MV-4-11 (cell line): Measurements from ENCODE around the gene CCN5.

Experiments
- DNase-seq: peaks from one replicate; lab custom pipeline; 2025; lab: John Stamatoyannopoulos, UW

CCN5 gene

DNA sequence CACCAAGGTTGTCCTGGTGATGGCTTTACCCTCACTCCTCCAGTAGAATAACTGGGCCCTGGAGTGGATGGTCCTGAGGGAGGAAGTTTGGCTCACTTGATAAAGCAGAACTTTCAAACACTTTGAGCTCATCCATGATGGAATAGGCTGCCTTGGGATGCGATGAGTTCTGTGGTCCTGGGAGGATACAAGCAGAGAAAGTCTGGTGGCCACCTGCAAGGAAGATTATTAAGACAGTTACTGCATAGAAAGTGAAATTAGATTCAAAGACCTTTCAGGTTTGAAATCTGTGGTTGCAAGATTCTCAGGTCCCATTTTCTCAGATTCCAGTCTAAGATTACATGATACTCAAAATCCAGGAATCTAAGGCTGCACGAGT lies 19.9 kb upstream of the CCN5 start:
- no peak for DNase-seq

DNA sequence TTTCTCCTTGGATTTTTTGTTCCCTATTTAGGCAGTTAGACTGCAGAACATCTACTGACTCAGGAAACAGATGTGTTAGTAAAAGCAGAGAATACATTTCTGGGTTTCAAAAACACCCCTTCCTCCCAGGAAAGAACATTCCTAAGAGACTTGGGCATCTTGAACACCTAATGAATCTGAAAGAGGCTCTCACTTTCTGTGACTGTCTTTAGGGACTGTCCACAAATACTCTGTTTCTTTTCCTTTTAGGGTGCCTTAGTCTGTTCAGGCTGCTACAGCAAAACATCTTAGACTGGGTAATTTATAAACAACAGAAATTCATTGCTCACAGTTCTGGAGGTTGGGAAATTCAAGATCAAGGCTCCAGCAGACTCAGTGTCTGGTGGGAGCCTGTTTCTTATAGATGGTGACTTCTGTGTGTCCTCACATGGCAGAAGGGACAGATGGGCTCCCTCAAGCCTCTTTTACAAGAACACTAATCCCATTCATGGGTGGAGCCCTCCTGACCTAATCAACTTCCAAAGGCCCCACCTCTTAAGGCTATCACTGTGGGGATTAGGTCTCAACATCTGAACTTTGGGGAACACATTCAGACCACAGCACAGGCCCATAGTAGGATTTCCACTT lies 19.4 kb upstream of the CCN5 start:
- DNase-seq = no peak

DNA sequence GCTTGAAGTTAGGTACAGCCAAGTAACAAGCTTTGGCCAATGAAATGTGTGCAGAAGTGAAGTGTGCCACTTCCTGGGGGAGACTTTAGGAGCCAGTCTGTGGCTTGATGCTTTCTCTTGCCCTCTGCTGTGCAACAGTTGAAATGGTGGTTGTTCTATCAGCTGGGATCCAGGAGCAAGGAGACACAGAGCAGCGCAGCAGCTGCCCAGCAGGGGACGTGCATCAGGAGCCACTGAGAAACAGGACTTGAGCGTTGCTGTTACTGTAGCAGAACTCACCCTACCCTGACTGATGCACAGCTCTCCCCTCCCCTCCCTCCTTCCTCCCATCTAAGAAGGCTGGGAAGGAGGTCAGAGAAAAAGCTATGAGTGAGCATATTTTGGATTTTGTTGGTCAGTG lies 18.9 kb upstream of the CCN5 start:
- peak; percentile 7 for DNase-seq

DNA sequence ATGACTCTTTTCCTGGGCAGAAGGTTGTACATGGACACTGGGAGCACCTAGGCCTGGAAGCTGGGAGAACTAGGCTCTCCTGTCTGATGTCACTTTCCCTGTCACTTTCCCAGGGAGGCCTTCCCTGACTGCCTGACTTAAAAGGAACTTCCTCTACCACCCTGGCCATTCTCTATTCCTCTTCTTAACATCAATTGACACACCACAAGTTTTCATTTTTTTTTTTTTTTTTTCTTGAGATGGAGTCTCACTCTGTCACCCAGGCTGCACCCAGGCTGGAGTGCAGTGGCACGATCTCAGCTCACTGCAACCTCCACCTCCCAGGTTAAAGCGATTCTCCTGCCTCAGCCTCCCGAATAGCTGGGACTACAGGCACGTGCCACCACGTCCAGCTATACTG lies 18.1 kb upstream of the CCN5 start:
- DNase-seq = peak; percentile 67

DNA sequence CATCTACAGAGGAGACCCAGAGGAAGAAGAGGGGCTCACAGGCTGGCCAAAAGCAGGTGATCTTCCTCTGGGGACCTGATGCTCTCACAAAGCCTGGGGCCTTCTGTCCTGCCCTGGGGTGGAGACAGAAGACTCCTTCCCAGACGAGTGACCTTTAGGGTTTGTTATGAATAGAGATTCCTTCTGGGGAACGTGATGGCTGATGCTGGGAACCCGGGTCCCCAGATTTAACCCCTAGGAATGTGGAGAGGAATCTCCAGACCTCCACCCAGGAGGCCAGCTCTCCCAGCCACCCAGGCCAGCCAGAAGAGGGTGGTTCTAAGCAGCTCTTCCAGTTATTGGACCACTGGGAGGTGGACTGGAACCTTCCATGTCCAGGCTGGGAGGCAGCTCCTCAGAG lies 16.8 kb upstream of the CCN5 start:
- no peak for DNase-seq

DNA sequence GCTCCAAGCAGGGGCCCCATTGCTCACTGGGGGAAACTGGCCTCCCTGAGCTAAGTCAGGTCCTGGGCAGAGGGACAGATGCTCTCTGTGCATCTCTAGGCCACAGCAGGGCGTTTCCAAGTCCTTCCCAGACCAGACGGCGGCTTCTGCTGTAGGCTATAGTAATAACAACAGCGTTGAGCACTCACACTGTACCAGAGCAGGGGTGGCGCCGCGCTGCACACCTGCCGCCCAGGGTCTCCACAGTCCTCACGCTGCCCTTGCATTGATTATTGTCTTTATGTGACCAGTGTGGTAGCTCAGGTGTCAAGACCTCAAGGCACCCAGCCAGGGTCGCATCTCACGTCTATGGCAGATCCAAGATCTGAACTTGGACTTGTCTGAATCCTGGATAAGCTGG lies 14.9 kb upstream of the CCN5 start:
- no peak for DNase-seq

DNA sequence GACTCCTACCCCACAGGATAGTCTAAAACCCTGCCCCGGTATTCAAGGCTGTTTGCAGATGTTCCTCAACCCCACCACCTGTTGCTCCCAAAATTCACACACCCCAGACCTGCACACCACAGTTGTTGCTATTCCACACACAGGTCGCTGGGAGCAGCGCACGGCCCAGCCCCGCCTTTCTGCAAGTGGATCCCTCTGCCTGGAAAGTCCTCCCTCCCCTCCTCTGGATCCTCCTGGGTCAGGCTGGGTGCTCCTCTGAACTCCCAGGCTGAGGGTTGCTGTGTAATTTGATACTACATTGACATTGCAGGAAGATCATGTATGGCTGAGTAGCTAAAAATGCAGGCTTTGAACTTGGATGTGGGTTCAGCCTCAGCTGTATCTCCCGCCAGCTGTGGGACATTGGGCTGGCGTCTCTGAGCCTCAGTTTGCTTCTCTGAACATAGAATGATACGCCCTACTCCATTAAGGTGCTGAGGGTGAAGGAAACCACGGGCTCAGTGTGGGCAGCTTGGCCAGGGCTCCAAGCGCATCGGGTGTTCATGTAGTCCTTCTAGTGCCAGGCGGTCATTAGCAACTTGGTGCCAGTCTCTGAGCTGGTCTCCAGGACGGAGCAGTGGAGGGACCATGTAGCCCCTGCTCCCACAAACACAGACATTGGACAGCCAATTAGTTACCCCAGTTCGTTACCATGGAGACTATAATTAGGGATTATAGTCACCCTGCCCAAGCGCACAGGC lies 13.9 kb upstream of the CCN5 start:
- DNase-seq = no peak

DNA sequence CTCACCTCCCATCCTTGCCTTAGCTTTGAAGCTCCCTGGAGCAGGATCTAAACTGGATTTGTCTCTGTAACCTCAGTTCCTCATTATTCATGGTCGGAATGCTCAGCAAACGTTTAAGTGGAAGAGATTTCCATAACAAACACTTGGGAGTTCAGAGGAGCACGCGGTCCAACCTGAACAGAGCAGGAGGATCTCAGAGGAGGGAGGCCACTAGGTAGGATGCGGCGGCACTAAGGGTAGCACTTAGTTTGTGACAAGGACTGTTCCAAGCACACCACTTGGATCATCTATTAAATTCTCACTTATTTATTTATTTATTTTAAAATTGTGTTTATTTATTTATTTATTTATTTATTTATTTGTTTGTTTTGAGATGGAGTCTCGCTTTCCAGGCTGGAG lies 13.3 kb upstream of the CCN5 start:
- no peak for DNase-seq

DNA sequence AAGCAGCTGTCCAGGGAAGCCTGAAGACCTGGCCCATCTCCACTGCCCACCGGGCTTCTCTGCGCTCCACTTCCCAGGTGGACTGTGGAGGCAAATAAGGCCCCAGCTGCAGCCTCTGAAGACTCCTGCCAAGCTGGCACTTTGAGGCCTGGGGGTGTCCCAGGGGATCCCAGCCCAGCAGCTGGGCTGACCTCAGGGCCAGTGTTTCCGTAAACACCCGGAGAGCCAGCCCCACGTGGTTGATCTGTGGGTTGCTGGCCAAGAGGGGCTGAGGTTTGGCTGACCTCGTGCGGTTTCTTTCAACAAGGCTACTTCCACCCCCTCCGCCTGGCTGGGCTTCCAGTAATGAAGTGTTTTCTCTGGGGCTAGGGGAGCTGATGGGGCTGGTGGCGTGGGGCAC lies 12.4 kb upstream of the CCN5 start:
- DNase-seq = peak; percentile 80

DNA sequence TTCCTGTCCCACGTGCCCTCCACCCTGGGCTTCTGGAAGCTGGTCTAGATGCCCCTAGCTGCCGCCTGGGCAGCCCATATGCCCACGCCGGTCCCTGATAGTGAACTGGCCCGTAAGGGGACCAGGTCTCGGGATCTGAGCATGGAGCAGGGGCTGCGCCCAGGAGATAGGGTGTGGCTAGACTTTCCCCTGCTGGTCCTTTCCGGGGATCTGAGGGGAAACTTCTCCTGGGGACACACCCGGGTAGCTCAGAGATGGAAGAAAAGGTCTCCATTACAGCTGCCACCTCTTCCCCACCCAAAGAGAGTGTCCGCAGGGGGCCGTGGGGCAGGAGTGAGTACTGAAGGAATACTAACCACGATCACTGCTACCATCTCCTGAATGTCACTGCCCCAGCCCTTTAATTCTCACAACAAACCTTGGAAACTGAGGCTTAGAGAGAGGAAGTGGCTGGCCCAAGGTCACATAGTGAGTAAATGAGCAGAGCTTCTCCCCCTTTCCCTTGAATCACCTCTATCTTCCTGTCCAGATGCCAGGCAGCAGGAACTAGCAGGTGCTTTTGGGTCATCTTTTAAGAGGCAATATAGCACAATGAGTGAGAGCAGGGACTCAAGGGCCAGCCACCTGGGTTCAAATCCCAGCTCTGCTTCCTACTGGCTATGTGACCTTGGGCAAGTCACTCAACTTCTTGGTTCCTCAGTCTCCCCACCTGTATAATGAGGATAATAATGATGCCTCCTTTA lies 11.8 kb upstream of the CCN5 start:
- no peak for DNase-seq

DNA sequence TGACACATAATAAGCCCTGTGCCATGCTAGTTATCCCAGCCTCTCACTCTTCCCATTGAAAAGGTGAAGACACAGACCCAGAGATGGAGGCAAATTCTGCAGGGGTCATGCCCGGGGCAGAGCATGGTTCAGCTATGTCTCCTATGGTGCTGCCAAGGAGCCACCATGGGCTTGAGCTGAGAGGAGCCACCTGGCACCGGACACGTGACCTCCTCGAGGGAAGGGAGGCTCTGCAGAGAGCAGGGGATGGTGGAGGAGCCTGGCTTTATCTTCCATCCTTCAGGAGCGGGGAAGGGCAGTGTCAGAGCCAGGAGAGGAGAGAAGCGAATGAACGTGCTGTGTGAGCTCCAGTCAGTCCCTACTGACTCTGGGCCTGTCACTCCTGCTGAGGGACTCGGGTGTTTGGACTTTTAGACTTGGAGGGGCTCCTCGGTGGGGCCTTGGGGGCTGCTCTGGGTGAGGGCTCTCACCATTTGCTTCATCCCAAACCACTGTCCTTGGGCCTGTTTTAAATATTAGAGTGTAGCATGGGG lies 11.1 kb upstream of the CCN5 start:
- DNase-seq = no peak

DNA sequence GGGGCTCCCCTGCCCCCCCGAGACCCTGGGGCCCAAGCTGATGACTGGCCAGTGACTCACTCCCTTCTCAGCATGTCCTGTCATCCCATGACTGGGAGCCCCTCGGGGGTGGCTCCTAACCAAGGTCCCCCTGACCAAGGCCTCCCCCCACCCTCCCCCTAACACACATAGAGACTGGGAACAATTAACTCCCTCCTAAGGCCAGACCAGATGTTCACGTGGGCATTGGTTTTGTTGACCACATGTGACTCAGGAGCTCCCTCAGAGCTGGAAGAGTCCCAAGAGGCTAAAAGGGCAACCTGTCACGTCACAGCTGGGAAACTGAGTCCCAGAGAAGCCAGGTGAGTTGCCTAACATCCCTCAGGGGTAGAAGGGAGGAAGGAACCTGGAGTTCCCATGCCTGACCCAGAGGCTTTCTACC lies 10.6 kb upstream of the CCN5 start:
- DNase-seq = no peak

DNA sequence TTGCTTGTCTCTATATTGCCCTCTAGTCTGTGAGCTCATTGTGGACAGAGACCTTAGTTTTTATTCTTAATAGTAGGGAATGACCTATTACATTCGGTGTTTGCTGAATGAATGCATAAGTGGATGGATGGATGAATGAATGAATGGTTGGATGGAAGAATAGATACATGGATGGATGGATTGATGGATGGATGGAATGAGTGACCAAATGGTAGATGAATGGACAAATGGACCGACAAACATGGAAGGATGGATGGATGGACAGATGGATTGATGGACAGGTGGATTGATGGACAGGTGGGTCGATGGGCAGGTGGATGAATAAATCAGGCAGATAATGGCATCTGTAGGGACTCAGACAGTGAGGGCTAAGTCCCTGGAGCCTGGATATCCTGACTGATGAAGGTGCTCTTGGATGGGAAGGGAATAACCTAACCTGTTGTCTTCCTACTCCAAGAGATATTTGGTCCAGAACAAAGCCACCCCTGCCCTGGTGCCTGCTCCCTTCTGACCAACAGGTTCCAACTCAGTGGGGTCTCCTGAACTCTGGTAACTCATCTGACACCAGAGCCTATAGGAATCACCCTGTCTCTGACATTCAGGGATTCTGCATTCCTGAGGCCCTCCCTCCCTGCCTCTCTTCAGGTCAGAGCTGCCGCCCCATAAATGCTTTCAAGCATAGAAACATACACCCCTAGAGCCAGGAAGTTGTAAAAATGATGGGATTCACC lies 9.6 kb upstream of the CCN5 start:
- no peak for DNase-seq

DNA sequence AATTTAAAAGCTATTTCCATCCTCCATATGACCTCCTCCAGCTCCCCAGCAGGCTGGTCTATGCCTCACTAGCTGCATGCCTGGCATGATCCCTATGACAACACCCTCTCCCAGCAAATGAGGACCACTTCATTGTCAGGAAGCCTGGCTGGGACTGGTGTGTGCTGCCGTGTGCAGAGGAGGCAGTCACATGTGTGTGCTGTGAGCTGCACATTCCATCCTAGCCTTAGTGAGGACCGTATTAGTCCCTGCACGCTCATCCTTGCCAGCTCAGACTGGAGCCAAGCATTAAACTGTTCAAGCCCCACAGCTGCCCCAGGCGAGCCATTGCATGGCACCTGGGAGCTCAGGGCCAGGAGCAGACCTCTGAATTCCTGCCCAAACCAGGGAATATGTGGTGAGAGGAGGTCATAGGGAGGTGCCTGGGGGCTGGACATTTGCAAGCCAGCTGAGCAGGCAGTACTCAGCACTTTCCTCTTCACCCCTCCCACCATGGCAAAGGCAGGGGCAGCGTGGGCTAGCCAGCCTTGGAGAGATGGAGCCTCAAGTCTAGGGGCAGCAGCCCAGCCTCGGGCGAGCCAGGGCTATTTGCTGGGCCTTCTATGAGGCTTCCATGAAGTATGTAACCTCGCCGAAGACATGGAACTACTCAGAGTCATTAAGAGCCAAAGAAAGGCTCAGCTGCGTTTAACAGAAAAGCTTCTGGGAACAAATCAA lies 8.7 kb upstream of the CCN5 start:
- no peak for DNase-seq

DNA sequence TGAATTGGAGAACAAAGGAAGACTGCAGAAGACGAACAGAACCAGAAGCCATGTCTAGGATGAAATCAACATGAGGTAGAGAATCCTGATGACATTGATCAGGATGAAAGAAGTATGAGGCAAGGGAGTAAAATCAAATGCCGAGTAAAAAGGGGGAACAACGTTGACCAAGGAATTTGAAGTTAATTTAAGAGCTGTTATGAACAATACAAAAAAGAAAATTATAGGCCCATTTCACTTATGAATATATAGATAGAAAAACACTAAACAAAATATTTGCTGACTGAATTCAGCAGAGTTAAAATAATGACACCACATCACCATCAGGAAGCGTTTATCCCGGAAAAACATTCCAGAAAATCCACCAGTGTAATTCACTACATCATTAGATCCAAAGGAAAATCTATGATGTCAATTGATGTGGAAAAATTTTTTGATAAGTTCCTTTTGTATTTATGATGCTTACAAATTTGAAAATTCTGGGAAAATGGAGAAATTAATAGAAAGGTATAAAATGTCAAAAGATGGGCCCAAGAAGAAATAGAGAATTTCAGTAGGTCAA lies 8.1 kb upstream of the CCN5 start:
- DNase-seq = no peak

DNA sequence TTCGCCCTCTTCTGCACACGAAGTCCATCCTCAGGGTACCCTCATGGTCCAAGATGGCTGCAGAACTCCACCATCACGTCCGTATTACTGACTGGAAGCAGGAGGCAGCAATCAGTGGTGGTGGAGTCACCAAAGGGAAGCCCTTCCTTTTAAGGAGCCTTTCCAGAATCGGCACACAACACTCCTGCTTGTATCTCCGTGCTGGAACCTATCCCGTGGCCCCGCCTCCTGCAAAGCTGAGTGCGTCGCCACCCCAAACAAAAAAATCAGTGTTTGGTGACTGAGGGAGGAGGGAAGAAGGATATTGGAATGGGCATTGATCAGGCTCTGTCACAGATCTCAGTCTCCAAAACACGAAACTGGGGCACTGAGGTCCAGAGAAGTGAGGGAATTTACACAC lies 5.8 kb upstream of the CCN5 start:
- DNase-seq = no peak

DNA sequence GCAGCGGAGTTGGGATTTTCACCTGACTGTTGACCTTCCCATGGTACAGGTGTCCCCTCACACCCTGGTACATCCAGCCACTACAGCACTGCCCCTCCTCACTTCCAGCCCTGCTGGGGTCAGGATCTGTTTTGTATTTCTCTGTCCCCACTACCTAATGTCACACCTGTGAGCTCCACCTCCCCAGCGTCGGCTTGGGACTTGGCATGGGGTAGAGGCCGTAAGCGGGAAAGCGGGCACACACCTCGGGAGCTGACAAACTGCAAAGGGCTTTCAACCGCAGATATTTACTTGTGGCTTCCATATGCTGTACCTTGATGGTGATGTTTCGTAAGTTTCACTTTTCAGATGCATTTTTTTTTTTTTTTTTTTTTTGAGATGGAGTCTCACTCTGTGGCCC lies 5.4 kb upstream of the CCN5 start:
- no peak for DNase-seq

DNA sequence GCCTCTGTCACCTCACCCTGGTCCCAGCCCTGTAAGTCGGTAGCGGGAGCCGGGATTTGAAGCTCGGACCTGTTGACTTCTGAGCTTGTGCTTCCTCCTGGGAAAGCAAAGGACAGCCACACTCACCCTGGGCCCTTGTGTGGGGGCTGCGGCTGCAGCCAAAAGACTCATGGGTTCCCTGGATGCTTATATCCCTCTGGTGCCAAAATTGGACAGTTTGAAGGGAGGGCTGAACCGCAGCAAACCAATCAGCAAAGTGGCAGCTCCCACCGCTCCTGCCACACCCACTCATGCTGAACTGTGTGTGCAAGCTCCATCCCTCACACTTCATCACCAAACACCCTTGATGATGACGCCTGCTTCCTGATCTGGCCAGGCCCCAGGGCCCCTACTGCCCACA lies 3.9 kb upstream of the CCN5 start:
- no peak for DNase-seq

DNA sequence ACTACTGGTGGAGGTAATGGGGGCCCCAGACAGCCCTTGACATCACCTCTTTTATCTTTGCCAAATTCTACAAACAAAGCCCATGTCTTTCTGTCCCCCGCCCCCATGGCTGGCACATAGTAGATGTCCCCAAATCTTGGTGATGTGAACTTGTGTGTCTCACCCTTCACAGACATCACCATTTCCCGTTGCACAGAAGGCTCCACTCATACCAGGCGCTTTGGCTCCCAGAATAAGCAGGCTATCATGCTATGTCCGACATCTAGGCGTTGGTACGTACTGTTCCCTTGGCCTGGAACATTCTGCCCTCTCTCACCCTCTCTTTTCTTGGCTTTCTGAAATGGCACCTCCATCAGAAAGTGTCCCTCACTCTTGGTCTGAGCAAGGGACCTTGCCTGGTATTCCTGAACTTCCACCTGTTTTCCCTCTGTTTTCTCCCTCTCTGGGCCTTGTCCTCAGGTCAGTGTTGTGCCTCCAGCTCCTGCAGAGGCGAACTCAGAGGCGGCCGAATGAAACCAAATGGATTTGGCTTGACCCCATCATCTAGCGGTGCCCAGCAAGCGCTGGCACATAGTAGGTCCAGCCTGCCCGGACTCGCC lies 968 bp upstream of the CCN5 start:
- DNase-seq = no peak

DNA sequence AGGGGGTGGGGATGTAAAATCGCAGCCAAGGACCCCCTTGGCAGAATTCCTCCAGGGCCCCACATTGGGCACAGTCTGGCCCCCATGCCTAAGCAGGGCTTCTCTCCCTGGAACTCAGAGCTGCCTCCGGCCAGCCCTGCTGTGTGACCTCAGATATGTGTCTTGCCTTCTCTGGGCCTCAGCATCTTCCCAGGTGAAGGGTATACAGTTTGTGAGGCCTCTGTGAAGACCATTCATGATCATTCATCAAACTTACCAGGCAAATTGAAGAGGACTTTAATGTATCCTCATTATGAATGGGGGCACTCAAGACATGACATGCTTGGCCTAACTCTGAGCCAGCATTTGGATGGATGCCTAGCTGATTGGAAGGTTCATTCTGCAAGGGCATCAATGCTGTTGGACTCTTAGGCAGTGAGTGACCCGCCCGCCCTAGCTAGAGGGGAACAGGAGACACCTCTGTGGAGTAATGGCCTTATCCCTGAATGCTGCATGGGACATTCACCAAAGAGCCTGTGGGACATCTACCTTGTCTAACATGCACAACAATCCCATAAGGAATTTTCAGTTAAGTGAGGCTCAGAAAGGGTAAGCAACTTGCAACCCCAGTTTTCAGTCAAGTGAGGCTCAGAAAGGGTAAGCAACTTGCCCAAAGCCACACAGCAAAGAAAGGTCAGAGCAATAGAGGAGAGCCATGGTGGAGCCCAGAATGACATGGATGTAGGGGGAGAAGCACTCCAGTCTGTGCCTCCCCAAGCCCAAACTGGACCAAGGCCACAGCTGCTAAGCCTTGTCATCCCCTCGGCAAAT lies 535 bp downstream of the CCN5 start:
- no peak for DNase-seq
